Activated T-helper 9 cell treated with anti-CD3 and anti-CD28 coated beads, Interleukin-2, amount 50 U/mL, for 16 hours (primary cell): Measurements from ENCODE around the gene SGCD.

Experiments
- DNase-seq: peaks from one replicate; pipeline ENCODE4 v3.0.0-alpha.2; 2020; ENCODE audit warnings: low read depth

The SGCD gene

GRCh38 chr5:156783092-156783491 lies 456.1 kb downstream of the SGCD start:
- DNase-seq = no peak

DNA sequence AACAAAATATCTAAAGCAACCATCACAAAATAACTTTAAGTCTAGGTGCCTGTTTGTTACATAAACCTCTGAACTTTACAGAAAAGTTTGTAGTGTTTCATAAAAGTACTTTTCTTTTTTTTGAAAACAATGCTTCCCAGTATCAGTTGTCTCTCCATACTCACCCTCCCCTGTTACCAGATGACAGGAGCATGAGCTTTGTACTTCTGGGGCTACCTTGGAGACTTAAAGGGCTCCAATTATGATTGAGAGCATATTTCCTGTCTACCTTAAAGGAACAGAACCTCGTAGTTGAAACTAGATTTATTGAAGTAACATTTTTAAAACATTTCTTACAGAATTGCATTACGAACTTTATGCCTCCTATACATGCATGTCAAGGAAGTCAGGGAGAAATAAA lies 467.7 kb downstream of the SGCD start:
- no peak for DNase-seq

- DNase-seq = no peak
Measured at GRCh38 chr5:156798201-156798600, 471.2 kb downstream of the SGCD start.

GRCh38 chr5:156799171-156799570 lies 472.2 kb downstream of the SGCD start:
- no peak for DNase-seq

DNA sequence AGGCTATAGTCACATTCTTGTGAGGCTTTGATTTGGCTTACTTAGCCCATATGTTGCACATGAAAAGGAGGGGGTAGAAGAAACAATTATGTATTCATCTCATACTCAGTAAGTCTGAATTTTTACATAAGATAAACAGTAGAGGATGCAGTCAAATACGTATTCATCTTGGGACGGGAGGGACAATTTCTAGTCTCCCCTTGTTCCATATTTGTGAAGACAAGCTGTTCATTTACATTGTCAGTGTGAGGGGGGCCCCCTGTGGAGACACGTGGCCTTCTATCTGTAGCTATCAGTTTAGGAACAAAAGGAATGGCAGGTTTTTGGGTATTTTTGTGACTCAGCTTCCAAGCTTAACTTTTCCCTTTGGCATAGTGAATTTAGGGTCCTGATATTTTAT lies 474.0 kb downstream of the SGCD start:
- DNase-seq = no peak

GRCh38 chr5:156802501-156802900 lies 475.5 kb downstream of the SGCD start:
- no peak for DNase-seq

GRCh38 chr5:156803404-156803803 lies 476.4 kb downstream of the SGCD start:
- DNase-seq = no peak

GRCh38 chr5:156812959-156813358 lies 486.0 kb downstream of the SGCD start:
- DNase-seq = no peak

DNA sequence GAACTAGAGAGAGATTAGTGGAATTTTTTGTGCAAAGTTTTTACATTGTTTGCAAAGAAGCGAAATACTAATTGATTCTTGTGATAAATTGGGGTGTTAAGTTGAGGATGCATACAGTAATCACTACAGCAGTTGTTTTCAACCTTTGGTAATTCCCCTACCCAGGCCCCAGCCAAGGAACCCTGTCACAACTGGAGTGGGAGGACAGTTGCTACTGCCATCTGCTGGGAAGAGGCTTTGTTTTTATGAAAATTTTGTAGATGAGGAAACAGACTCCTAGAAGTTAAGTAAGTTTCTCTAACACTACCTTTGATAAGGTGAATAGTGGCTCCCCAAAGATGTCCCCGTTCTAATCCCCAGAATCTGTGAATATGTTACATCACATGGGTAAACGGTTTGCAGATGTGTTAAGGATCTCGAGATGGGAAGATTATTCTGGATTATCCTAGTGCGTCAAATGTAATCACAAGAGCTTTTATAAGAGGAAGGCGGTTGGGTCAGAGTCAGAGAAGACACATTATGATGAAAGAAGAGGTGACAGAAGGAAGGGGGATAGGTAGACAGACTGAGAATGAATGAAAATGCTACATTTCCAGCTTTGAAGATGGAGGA lies 489.1 kb downstream of the SGCD start:
- no peak for DNase-seq
